Right lobe of liver (tissue), 4 donors: ENCODE results near the gene B3GNT8.

Experiments used
- POLR2A ChIP-seq: fragments of 450-650 bp; IDR thresholded peaks from one replicate; pipeline ENCODE4 v1.6.1; 2017; ENCODE audit warnings: antibody characterized with exemption, mild to moderate bottlenecking
- TF ChIP-seq, protein P1 (sequence below), 4 donors: fragments of 200-600 bp in 3 of 4; fragments of 450-650 bp in 1 of 4; IDR thresholded peaks; one replicate each; pipeline versions ENCODE4 v1.5.1 to v1.8.0; 2016 to 2022; ENCODE audit warnings: antibody characterized with exemption in 4 of 4, mild to moderate bottlenecking in 2 of 4
- donor health status: DM: no; HTN: no; CAD: no.
- donor health status: DM: no; HTN: no; CAD: no.
- donor health status: DM: no; HTN: yes; CAD: no.

GRCh38 chr19:41407271-41407670 lies 19.9 kb downstream of the B3GNT8 start:
- TF ChIP-seq, protein P1, sequence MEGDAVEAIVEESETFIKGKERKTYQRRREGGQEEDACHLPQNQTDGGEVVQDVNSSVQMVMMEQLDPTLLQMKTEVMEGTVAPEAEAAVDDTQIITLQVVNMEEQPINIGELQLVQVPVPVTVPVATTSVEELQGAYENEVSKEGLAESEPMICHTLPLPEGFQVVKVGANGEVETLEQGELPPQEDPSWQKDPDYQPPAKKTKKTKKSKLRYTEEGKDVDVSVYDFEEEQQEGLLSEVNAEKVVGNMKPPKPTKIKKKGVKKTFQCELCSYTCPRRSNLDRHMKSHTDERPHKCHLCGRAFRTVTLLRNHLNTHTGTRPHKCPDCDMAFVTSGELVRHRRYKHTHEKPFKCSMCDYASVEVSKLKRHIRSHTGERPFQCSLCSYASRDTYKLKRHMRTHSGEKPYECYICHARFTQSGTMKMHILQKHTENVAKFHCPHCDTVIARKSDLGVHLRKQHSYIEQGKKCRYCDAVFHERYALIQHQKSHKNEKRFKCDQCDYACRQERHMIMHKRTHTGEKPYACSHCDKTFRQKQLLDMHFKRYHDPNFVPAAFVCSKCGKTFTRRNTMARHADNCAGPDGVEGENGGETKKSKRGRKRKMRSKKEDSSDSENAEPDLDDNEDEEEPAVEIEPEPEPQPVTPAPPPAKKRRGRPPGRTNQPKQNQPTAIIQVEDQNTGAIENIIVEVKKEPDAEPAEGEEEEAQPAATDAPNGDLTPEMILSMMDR (IDR thresholded peaks at IDR 0.05): no peak
- TF ChIP-seq POLR2A: no peak
